ENCODE measurements around the gene CDC73.

CDC73 gene

DNA sequence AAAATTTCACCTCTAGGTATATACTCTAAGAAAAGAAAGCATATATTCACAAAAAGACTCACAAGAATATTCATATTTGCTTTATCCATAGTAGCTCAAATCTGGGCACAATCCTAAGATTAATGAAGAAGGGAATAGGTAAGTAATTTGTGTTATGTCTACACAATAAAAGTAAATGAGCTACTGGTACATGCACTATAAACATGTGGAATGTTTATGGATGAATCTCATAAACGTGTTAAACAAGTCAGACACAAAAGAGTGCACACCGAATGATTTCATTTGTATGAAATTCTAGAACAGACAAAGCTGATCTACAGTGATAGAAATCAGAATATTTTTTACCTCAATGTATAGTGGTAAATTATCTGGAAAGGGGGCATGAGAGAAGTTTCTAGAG lies 179.9 kb downstream of the CDC73 start:
- no peak for DNase-seq

DNA sequence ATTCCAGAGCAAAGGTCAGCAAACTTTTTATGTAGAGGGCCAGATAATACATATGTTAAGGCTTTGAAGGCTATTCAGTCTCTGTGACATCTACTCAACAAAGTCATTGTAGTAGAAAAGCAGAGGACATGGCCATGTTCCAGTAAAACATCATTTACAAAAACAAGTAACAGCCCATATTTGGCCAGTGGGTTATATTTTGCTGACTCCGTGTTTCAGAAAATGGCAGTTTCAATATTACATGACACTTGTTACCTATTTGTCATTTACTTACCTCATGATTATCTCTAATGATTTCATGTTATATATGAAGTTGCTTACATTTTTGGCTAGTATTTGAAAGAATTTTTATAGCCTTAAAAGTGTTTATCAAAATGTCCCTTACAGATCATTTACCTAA lies 182.0 kb downstream of the CDC73 start:
- DNase-seq = no peak

All from hippocampal formation (tissue), 2 donors.